HS-27A (cell line): Measurements from ENCODE around the gene LIPF.
"Not testable (repeated sequence)": the region's sequence is repeated elsewhere in the genome, so short reads cannot be mapped to it uniquely, and the experiment has no call there.

Experiments used
- DNase-seq: peaks from one replicate; pipeline ENCODE4 v3.0.0-alpha.2; 2012; ENCODE audit warnings: low read depth, missing footprints

Gene LIPF

GRCh38 chr10:88664142-88664541 is at the start of gene LIPF:
Gene LIPF, plus strand, starts transcription at chr10:88664442. Its CDS starts 2,856 bp downstream, at chr10:88667298.
- DNase-seq: no peak

GRCh38 chr10:88616250-88616977 is 47.8 kb upstream of the LIPF start:
- DNase-seq: no peak

GRCh38 chr10:88617772-88618300 is 46.4 kb upstream of the LIPF start:
- DNase-seq: no peak

GRCh38 chr10:88618496-88618895 is 45.7 kb upstream of the LIPF start:
- DNase-seq: no peak

- DNase-seq: no peak
These were observed 43.8 kb upstream of the LIPF start for GRCh38 chr10:88620441-88620840.

GRCh38 chr10:88623835-88624234 is 40.4 kb upstream of the LIPF start:
- no peak for DNase-seq

- no peak for DNase-seq
These were observed 39.4 kb upstream of the LIPF start for GRCh38 chr10:88624840-88625239.

GRCh38 chr10:88640186-88640585 is 24.1 kb upstream of the LIPF start:
- DNase-seq: no peak

GRCh38 chr10:88642209-88642608 is 22.0 kb upstream of the LIPF start:
- no peak for DNase-seq

- DNase-seq: no peak
These were observed 21.3 kb upstream of the LIPF start for GRCh38 chr10:88642963-88643362.

GRCh38 chr10:88647061-88647615 is 17.1 kb upstream of the LIPF start:
- no peak for DNase-seq

- DNase-seq: peak; percentile 67
These were observed 13.1 kb upstream of the LIPF start for GRCh38 chr10:88651101-88651551.

- no peak for DNase-seq
These were observed 11.6 kb upstream of the LIPF start for GRCh38 chr10:88652616-88653015.

- no peak for DNase-seq
These were observed 6.3 kb upstream of the LIPF start for GRCh38 chr10:88657901-88658300.

- DNase-seq: no peak
These were observed 4.3 kb upstream of the LIPF start for GRCh38 chr10:88659725-88660597.

- no peak for DNase-seq
These were observed 3.7 kb upstream of the LIPF start for GRCh38 chr10:88660598-88660884.

GRCh38 chr10:88661018-88661417 is 3.2 kb upstream of the LIPF start:
- DNase-seq: no peak

GRCh38 chr10:88661577-88661976 is 2.7 kb upstream of the LIPF start:
- DNase-seq: no peak

GRCh38 chr10:88663153-88663552 is 1.1 kb upstream of the LIPF start:
- DNase-seq: not testable (repeated sequence)

- no peak for DNase-seq
These were observed 4.2 kb downstream of the LIPF start for GRCh38 chr10:88668465-88668864.

- no peak for DNase-seq
These were observed 6.3 kb downstream of the LIPF start for GRCh38 chr10:88670497-88670896.

- no peak for DNase-seq
These were observed 7.8 kb downstream of the LIPF start for GRCh38 chr10:88672041-88672440.
